NCI-H146 treated with DMSO at 0.1 percent for 48 hours (cell line): ENCODE measurements around the gene HERC4.

Experiments
- DNase-seq: peaks from one replicate; lab custom pipeline; 2025; ENCODE audit not compliant: unreplicated experiment; lab: John Stamatoyannopoulos, UW

Gene HERC4, protein sequence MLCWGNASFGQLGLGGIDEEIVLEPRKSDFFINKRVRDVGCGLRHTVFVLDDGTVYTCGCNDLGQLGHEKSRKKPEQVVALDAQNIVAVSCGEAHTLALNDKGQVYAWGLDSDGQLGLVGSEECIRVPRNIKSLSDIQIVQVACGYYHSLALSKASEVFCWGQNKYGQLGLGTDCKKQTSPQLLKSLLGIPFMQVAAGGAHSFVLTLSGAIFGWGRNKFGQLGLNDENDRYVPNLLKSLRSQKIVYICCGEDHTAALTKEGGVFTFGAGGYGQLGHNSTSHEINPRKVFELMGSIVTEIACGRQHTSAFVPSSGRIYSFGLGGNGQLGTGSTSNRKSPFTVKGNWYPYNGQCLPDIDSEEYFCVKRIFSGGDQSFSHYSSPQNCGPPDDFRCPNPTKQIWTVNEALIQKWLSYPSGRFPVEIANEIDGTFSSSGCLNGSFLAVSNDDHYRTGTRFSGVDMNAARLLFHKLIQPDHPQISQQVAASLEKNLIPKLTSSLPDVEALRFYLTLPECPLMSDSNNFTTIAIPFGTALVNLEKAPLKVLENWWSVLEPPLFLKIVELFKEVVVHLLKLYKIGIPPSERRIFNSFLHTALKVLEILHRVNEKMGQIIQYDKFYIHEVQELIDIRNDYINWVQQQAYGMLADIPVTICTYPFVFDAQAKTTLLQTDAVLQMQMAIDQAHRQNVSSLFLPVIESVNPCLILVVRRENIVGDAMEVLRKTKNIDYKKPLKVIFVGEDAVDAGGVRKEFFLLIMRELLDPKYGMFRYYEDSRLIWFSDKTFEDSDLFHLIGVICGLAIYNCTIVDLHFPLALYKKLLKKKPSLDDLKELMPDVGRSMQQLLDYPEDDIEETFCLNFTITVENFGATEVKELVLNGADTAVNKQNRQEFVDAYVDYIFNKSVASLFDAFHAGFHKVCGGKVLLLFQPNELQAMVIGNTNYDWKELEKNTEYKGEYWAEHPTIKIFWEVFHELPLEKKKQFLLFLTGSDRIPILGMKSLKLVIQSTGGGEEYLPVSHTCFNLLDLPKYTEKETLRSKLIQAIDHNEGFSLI

DNA sequence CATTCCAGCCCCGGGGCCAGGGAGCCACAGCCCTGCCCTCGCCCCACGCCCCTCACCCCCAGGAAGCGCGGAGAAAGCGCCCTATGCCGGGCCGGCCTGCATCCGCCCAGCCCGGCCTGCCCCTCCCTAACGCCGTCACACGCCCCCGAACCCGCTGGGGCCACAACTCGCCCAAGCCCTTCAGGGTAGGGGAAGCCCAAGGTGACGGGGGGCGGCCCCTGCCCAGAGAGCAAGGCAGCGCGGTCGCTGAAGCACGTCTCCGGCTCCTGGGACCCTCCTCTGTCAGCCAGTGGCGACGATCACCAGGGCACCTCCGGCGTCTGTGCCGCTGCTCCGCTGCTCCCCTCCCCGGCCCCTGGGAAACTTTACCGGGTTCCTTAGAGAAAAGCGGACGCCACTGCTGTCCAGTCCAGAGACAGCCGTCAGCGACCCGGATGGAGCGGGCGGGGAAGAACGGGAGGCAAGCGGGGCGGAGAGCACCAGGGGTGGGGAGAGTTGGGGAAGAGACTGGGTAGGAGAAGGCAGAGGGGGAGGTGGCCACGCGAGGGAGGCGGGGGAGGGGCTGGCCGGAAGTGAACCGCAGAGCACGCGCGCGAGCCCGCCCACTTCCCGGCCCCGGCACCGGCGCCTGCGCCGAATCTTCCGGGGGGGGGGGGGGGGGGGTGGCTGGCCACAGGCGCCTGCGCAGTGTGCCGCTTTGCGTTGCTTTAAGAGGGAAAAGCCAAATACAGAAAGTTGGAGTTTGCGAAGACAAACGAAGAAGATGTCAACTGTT, at the start of gene HERC4:
TSS of gene HERC4 (minus strand) at position 509 of the 775 bp plus-strand sequence. CDS start 2,175 bp downstream, outside the sequence.
- DNase-seq = peak; percentile 69

DNA sequence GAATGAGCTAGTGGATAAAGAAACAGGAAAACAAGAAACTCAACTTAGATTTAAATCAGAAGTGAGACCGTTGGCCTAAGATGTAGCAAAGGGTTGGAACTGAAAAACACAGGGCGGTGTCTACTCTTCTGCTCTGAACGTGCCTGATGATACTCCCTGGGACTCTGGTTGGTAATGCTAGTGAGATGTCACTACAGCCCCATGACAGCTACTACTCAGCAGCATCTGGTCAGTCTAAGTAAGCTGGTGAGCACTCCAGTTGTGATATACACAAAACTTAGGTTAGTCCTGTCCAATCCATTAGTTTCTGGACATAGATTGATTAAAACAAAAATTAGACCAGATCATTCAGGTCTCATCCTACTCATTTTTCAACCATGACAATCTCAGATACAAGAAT, 49.6 kb upstream of the HERC4 start:
- no peak for DNase-seq

DNA sequence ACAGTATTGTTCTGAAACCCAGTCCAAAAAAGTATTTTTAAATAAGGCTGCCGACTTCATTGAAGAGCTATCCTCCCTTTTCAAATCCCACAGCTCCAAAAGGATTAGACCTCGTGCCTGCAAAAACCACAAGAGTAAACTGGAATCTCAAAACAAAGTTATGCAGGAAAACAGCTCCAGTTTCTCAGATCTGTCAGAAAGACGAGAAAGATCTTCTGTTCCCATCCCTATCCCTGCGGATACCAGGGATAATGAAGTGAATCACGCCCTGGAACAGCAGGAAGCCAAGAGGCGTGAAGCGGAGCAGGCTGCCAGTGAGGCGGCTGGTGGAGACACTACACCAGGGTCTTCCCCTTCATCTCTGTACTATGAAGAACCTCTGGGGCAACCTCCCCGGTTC, 46.8 kb upstream of the HERC4 start:
- no peak for DNase-seq

DNA sequence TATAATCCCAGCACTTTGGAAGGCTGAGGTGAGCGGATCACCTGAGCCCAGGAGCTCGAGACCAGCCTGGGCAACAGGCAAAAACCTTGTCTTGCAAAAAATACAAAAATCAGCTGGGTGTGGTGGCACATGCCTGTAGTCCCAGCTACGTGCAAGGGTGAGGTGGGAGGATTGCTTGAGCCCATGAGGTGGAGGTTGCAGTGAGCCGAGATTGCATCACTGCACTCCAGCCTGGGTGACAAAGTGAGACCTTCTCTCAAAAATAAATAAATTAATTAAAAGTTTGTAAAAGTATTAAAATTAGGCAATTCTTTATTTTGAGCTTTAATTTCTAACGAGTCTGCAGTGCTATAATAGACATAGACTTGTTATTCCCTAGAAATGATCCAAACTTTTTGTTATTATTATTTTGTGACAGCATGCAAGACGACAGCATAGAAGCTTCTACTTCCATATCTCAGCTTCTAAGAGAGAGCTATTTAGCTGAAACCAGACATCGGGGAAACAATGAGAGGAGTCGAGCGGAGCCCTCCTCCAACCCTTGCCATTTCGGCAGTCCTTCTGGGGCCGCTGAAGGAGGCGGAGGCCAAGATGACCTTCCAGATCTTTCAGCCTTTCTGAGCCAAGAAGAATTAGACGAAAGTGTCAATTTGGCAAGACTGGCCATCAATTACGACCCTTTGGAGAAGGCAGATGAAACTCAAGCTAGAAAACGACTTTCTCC, 46.1 kb upstream of the HERC4 start:
- no peak for DNase-seq

DNA sequence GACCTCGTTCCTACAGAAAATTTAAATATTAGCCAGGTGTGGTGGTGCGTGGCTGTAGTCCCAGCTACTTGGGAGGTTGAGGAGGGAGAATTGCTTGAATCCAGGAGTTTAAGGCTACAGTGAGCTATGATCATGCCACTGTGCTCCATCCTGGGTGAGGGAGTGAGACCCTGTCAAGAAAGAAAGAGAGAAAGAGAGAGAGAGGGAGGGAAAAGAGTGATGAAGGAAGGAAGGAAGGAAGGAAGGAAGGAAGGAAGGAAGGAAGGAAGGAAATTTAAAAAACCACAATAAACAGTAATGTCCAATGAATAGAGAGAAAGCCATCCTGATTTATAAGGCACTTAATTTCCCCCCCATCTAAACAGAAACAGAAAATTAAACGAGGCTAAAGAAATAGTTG, 43.6 kb upstream of the HERC4 start:
- DNase-seq = no peak

DNA sequence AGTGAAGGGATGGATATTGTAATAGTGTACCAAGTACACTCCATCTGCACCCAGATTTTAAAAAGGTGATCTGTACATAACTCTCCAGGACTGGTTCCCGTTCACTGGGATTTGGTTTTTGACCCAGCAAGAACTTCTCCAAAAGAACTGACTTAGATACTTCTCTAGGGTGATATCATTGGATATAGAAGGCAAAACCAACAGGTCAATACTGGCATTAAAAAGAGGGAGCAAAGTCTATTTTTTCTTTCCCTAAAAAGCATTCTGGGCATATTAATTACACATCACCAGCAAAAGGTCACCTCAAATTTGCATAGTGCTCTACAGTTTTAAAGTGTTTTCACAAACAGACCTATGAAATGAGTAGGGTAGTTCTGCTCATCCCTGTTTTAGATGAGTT, 37.8 kb upstream of the HERC4 start:
- no peak for DNase-seq

DNA sequence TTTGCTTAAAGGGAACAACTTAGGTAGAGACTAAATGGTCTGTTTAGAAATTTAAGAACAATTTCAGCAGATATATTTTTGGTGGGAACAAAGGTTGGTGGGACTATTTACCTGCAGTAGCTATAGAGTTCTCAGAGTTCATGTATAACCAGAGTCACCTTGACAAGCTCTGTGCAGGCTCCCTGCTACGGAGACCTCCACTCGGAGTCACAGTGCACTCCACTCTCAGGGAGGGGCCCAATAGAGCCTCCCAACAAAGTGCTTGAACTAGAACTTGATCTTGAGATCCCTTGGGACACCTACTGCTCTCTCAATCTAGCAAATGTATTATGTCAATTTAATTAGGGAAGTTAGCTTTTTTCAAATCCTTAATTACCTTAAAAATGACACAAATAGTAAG, 36.5 kb upstream of the HERC4 start:
- DNase-seq = no peak

DNA sequence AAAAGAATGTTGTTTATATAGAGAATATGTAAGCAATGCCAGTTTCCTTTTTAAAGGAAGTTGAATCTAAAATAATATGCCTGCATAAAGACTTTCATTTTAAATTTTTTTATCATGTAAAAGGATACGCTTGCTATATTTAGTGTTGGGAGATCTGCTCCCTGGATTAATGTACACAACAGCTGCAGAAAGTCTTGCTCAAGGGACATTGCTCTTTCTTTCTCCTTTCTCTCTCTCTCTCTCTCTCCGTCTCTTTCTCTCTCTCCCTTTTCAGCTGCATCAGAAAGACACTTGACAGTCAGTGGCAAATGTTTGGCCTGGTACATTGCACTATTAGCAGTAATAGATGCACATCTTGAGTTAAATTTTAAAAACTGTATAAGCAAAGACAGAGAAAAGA, 34.9 kb upstream of the HERC4 start:
- DNase-seq = no peak

DNA sequence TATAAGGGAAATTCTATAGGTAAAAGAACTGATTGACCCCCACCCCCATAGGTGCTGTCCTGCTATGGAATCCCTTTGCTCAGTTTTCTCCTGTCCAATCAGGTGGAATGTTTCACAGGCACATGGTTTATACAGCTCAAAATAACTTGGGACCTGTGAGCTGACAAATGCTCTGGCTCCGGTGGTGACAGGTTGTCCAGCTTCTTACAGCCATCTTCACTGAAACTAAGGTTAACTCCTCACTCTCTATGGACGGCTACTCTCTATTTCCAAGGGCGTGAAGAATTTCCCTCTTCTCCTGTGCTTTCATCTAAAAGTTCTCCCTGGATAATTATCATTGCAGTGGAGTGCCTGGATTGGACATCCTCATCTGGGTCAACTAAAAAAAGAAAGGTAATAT, 34.2 kb upstream of the HERC4 start, which contains the start of gene MYPN:
TSS of gene MYPN (plus strand) at position 158 of the 400 bp plus-strand sequence. CDS start 11,951 bp downstream, outside the sequence.
- no peak for DNase-seq

DNA sequence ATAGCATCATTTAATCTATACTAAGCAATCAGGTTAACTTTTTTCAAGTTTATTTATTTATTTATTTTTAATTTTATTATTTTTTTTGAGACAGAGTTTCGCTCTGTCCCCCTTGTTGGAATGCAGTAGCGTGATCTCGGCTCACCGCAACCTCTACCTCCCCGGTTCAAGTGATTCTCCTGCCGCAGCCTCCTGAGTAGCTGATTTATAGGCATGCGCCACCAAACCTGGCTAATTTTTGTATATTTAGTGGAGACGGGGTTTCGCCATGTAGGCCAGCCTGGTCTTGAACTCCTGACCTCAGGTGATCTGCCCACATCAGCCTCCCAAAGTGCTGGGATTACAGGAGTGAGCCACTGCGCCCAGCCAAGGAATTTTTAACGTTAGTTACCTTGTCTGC, 33.6 kb upstream of the HERC4 start:
- DNase-seq = no peak

DNA sequence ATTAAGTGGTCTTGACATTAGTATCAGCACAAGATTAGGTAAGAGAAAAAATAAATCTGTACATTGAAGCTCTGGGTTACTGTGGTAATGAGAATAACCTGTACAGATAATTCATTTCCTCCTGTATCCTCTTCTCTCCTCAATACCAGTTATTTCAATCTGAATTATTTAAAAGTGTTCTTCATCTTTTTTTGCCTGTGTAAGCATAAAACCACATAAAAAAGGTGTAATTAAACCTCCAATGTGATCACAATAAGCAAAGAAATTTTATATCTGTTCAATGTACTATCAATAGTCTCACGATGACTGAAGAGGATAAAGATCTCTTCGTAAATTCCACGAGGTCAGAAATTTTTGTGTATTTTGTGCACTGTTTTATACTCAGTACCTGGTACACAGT, 33.0 kb upstream of the HERC4 start:
- DNase-seq = no peak

DNA sequence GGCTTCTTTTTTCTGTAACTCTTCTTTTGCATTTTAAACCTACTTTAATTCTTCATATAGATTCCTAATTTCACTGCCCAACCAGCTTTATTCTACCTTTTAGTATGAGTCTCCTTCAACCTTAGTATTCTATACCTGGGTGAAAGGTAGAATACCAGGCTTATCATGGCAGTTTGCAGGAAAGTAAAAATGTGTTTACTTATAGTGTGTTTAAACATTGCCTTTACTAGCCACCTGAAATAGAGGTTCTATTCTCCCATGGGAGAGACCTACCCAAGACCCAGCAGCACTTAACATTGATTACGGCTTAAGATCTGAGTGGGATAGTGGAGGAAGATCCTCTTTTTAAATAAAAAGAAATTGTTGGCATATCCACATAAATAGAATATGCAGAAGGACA, 32.6 kb upstream of the HERC4 start:
- no peak for DNase-seq

DNA sequence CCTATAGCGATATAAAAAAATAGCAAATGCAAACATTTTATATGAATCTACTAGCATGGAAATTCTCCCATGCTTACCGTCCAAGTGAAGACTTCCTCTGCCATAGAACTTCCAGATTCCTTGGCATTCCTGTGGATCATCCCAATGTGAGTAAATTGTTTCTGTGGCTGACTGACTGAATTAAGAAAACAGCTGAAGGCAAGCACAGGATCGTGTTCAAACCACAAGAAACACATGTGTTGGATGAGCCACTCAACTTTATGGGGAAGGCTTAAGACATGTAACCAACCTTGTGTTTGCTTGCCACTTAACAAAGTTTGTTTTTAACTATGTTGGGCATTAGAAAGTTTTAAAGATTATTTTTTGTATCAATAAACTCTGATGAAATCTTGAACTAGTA, 31.6 kb upstream of the HERC4 start:
- DNase-seq = no peak

DNA sequence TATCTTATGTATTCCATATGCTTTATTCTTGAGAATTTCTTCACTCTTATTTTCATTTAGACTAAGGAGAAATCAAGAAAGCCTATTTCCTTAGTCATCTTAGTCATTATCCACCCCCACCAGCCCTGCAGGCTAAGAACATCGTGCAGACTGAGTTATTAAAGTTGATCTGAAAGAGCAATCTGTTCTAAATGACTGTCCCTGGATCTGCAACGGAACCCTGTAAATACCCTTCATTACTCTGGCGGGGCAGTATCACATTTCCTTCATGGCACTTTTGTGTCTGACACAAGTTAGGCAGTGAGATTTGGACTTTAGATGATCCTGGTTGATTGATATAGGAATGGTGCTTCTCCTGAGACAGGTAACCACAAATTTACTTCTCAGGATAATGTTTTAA, 30.7 kb upstream of the HERC4 start:
- DNase-seq = no peak

DNA sequence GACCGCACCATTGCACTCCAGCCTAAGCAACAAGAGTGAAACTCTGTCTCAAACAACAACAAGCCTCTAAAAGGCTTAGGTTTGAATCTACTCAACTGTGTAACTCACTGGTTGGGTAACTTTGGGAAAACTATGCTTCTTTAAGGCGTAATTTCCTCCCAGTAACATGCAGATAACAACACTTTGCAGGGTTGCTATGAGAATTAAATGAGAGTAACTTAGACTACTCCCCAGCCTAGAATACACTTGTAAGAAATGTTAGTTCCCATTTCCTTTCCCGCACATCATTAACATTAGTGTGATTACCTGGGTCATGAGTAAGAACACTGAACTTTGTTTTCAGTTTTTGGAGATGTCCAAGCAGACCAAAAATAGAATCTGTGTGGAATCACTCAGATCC, 28.8 kb upstream of the HERC4 start:
- no peak for DNase-seq

DNA sequence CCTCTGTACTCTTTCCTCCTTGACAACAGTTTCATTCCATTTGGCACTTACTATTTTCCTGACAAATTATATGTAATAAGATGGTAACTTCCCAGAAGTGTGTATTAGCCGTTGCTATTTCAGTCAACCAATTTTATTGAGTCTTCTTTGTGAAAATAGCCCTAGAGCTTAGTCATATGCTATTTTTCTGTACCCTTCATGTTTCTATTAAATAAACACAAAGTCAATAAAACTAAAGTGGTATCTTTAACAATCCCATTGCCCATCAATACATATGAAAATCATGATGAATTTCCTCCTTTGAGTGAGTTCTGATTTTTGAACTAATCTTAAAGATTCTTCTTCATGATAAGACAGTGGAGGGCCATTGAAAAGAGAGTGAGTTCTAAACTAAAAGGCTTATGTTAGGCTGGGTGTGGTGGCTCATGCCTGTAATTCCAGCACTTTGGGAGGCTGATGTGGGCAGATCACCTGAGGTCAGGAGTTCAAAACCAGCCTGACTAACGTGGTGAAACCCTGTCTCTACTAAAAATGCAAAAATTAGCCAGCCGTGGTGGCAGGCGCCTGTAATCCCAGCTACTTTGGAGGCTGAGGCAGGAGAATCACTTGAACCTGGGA, 28.3 kb upstream of the HERC4 start:
- DNase-seq = no peak

DNA sequence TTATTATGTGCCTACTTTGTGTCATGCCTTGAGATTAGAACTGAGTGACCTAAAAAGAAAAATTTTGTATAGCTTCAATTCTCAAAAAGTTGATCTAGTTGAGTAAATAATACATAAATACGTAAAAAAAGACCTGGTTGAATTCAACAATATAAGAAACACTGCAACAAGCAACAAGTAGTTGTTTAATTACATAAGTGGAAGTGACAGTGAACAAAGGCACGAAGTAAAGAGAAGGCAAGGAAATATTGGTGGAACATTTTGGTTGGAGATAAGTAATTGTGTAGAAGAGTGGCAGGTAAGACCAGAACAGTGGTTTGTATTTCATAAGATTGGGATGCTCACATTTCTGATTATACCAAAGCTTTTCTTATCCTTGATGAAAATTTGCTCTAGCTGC, 26.0 kb upstream of the HERC4 start:
- DNase-seq = no peak

DNA sequence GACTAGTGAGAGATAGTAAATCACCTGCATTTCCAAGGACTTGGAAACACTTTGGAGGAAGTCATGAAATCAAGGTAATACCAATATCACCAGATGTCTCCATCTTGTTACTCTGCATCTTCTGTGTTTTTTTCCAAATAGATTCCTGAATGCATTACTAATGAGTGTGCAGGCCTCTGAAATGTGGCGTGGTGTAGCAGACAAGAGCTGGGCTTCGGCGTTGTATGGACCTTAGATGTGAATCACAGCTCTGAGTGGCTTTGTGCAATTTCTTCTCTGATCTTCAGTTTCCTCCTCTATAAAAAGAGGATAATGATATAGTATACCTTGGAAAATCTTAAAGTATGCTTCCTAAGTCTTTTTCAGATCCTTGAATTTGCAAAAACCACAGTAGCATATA, 24.7 kb upstream of the HERC4 start:
- DNase-seq = no peak

DNA sequence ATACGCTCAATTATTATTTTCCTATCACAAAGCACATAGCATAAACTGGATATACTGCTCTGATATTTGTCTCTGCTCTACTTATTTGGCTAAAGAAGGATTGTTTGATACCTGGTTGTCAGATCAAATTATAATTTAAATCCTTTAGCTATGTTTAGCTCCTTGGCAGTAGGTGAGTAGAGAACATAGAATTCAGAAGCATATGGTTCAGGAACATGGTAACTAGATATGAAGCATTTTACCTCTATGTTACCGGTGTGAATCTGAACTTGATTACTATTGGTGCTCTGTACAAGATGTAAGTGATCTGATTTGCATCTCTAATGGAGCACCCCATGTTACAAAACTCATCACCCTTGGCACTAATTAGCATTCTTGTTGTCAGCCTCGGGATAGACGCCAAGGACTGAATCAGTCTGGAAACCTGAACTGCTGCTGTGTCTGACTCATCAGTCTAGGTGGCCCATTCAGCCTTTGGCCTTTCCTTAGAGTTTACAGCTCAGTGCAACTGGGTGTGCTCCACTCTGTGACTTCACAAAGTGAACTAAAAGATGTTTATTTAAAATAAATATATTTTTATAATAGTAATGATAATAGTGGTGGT, 21.9 kb upstream of the HERC4 start:
- DNase-seq = no peak

DNA sequence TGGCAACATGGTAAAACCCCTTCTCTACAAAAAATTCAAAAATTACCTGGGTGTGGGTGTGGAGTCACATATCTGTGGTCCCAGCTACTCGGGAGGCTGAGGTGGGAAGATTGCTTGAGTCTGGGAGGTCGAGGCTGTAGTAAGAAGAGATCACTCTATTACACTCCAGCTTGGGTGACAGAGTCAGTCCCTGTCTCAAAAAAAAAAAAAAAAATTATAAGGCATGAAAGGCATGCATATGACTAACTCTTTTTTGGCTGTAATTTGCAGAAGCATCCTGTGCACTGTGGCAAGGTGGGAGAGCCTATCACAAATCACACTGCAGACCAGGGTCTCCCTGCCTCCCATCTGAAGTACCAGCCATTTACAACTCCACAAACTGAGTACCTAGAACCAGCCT, 20.1 kb upstream of the HERC4 start:
- DNase-seq = no peak
